Fibroblast of lung (primary cell): ENCODE data around the gene DYRK1A. TPM values are rescaled to one million over a fixed set of nuclear protein-coding genes. Genes with fewer than 3 reads are reported as not detected.

Source experiments
- DNase-seq, 2 donors: peaks; one replicate each; pipeline versions ENCODE4 v3.0.0 to v3.0.0-alpha.2; 2010; ENCODE audit warnings: low read depth in 2 of 2
- H2AFZ ChIP-seq: 2 replicates; pipeline ENCODE4 v1.5.1; 2012; ENCODE audit warnings: low read length, control low read depth, inconsistent platforms
- H3K27ac ChIP-seq: 2 replicates; pipeline ENCODE4 v1.5.1; 2011; ENCODE audit warnings: low read length, control low read depth; ENCODE audit not compliant: insufficient read depth
- H3K27me3 ChIP-seq: 2 replicates; pipeline ENCODE4 v1.5.1; 2011; ENCODE audit warnings: mild to moderate bottlenecking, low read length; ENCODE audit not compliant: control insufficient read depth, insufficient read depth
- H3K36me3 ChIP-seq: 2 replicates; pipeline ENCODE4 v1.5.1; 2011; ENCODE audit warnings: low read length; ENCODE audit not compliant: control insufficient read depth, insufficient read depth
- H3K4me1 ChIP-seq: 2 replicates; pipeline ENCODE4 v1.5.1; 2011; ENCODE audit warnings: low read length; ENCODE audit not compliant: control insufficient read depth, insufficient read depth; ENCODE audit errors: extremely low read depth
- H3K4me2 ChIP-seq: 2 replicates; pipeline ENCODE4 v1.5.1; 2011; ENCODE audit warnings: low read length, control low read depth; ENCODE audit not compliant: insufficient read depth; ENCODE audit errors: extremely low read depth
- H3K4me3 ChIP-seq, 4 experiments: fragments of 200-600 bp in 1 of 4; sonication (generic) in 1 of 4; replicated peaks in 1 of 4; 2 replicates each; pipeline ENCODE4 v1.5.1; 2011 to 2016; ENCODE audit warnings: low read length in 4 of 4, low read depth in 3 of 4, mild to moderate bottlenecking in 3 of 4, control low read depth in 2 of 4, inconsistent platforms in 1 of 4, mixed read lengths in 1 of 4; ENCODE audit not compliant: insufficient read depth in 1 of 4; ENCODE audit errors: control extremely low read depth in 1 of 4
- H3K79me2 ChIP-seq: 2 replicates; pipeline ENCODE4 v1.5.1; 2012; ENCODE audit warnings: mild to moderate bottlenecking, low read length, inconsistent platforms; ENCODE audit not compliant: control insufficient read depth, insufficient read depth
- H3K9ac ChIP-seq: 2 replicates; pipeline ENCODE4 v1.5.1; 2011; ENCODE audit warnings: mild to moderate bottlenecking, low read length, control low read depth; ENCODE audit not compliant: insufficient read depth
- H3K9me3 ChIP-seq: 2 replicates; pipeline ENCODE4 v1.5.1; 2012; ENCODE audit warnings: low read depth, low read length; ENCODE audit not compliant: control insufficient read depth, insufficient read depth
- H4K20me1 ChIP-seq: 2 replicates; pipeline ENCODE4 v1.5.1; 2011; ENCODE audit warnings: low read length; ENCODE audit not compliant: control insufficient read depth, insufficient read depth; ENCODE audit errors: extremely low read depth
- EZH2 ChIP-seq: IDR thresholded peaks from 2 replicates; pipeline ENCODE4 v1.5.1; 2012; ENCODE audit warnings: low read length, control low read depth, mild to moderate bottlenecking; ENCODE audit errors: missing control alignments
- polyA plus RNA-seq, 2 donors: library from polyadenylated mRNA; depleted of rRNA in 1 of 2; stranded (reverse) in 1 of 2; unstranded in 1 of 2; fragments of >200 nt; gene quantifications; 2 replicates each; pipeline ENCODE4 v1.2.1, GENCODE V29; 2011 to 2012; ENCODE audit warnings: missing spikeins in 1 of 2
- total RNA-seq: library from RNA; depleted of rRNA; stranded (reverse); fragments of >200 nt; gene quantifications from 2 replicates; pipeline ENCODE4 v1.2.1, GENCODE V29; 2014
- TF ChIP-seq, protein P1 (sequence below), 2 donors: IDR thresholded peaks in 1 of 2; conservative IDR thresholded peaks in 1 of 2; 1 replicate in 1 of 2; 2 replicates in 1 of 2; pipeline ENCODE4 v1.5.1; 2011 to 2012; ENCODE audit warnings: low read length in 2 of 2, control low read depth in 1 of 2, inconsistent platforms in 1 of 2, low read depth in 1 of 2, mild to moderate bottlenecking in 1 of 2

DYRK1A gene
- total and polyA plus RNA-seq, 2 donors (not counting 1 experiment from before 2014, with no cell fraction given) = 45.9 to 64.1 TPM

DNA sequence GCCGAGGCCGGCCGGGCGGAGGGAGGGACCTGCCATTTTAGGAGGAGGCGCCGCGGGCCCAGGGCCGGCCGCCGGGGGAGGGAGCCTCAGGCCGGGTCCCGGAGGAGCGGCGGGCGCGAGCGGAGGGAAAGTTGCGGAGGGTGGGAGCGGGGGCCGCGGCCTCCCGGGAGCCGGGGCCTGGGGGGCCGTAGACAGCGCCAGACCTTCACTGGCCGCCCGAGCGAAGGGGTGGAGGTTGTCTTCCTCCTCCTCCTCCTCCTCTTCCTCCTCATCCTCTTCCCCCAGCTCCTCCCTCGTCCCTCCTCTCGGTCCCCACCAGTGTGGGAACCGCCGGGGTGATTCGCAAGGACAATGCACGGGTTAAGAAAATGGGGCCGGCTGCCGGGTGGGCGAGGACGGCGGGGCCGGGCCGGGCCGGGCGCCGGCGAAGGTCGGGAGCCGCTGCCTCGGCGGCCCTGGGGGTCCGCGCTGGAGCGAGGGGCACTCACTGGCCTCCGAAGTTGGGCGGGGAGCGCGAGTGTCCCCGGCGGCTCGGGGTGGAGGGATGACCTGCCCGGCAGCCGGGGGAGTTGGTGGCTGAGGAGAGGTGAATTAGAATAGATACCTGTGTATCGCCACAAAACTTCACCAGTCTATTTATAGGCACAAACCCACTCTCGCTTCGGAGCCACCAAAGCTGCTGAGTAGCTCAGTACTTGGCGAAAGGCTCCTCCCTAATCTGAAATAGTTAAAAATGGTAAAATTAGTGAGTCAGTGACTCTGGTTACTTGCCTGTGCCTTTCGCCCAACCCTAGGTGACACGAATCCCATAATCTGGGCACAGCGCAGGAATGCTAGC lies 1.3 kb downstream of the DYRK1A start:
- Histone ChIP-seq H3K27me3 (no peaks in the 10 kb centered on the region), H3K4me3 (peak overlapping the region; percentile 62 to 92 (median 81)), H3K4me2 (peak overlapping the region; percentile 55), H2AFZ (no peak overlapping the region), H3K27ac (peak overlapping the region; percentile 82), H3K36me3 (no peaks in the 10 kb centered on the region), H3K9ac (peak overlapping the region; percentile 97), H4K20me1 (no peaks in the 10 kb centered on the region), H3K9me3 (no peaks in the 10 kb centered on the region), H3K4me1 (no peaks in the 10 kb centered on the region), H3K79me2 (peaks cover 60% of the 10 kb centered on the region)
- TF ChIP-seq, protein P1, sequence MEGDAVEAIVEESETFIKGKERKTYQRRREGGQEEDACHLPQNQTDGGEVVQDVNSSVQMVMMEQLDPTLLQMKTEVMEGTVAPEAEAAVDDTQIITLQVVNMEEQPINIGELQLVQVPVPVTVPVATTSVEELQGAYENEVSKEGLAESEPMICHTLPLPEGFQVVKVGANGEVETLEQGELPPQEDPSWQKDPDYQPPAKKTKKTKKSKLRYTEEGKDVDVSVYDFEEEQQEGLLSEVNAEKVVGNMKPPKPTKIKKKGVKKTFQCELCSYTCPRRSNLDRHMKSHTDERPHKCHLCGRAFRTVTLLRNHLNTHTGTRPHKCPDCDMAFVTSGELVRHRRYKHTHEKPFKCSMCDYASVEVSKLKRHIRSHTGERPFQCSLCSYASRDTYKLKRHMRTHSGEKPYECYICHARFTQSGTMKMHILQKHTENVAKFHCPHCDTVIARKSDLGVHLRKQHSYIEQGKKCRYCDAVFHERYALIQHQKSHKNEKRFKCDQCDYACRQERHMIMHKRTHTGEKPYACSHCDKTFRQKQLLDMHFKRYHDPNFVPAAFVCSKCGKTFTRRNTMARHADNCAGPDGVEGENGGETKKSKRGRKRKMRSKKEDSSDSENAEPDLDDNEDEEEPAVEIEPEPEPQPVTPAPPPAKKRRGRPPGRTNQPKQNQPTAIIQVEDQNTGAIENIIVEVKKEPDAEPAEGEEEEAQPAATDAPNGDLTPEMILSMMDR (conservative IDR thresholded peaks at IDR 0.05 in 1 of 2, IDR thresholded peaks at IDR 0.05 in 1 of 2; ENCODE audit: low read depth in 1 of 2, low read length in 2 of 2) = no peak
- TF ChIP-seq EZH2 = no peak
- DNase-seq = peak; percentile 37 to 55

DNA sequence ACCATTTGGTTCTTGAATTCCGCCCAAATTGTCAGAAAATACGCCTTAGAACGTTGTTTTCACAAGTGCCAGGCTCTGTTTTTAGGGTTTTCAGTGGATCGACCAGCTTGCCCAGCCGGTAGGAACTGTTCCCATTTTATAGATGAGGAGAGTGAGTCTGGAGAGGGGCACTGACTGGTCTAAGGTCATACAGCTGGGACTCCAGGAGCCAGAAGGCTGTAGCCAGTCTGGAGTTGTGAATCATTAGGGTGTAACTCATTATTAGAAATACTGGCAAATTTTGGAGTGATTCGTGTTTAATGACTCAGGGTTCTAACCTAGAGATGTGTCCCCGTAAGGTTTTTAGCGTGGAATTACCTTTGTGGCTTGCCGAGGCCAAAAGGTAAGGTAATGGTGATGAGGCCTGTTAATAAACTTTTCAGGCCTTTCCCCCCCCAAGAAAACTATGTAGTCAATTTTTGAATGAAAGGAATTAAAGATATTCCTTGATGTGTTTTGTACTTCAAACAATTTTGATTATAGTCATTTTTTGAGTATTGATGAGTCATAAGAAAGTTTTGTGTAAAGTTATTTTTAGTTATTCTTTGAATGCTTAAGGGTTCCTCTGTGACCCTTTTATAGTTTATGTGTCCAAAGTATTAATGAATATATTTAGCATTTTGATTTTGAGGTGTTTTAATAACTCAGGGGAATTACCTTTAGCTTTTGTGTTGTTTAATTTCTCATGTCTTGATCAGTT lies 2.1 kb downstream of the DYRK1A start:
- H3K4me2 ChIP-seq = peak overlapping the region; percentile 55
- H3K9me3 ChIP-seq = no peaks in the 10 kb centered on the region
- H2AFZ ChIP-seq = no peak overlapping the region
- peak overlapping the region; percentile 97 for H3K9ac ChIP-seq
- H3K27me3 ChIP-seq = no peaks in the 10 kb centered on the region
- H3K4me1 ChIP-seq = no peaks in the 10 kb centered on the region
- TF ChIP-seq, protein P1 (conservative IDR thresholded peaks at IDR 0.05 in 1 of 2, IDR thresholded peaks at IDR 0.05 in 1 of 2; ENCODE audit: low read depth in 1 of 2, low read length in 2 of 2) = no peak
- no peak for TF ChIP-seq EZH2
- DNase-seq = peak; percentile 36 to 53
- H3K79me2 ChIP-seq = peaks cover 68% of the 10 kb centered on the region
- H3K36me3 ChIP-seq = no peaks in the 10 kb centered on the region
- peak overlapping the region; percentile 62 to 92 (median 81) for H3K4me3 ChIP-seq
- H4K20me1 ChIP-seq = peaks cover 2% of the 10 kb centered on the region
- peak overlapping the region; percentile 82 for H3K27ac ChIP-seq

DNA sequence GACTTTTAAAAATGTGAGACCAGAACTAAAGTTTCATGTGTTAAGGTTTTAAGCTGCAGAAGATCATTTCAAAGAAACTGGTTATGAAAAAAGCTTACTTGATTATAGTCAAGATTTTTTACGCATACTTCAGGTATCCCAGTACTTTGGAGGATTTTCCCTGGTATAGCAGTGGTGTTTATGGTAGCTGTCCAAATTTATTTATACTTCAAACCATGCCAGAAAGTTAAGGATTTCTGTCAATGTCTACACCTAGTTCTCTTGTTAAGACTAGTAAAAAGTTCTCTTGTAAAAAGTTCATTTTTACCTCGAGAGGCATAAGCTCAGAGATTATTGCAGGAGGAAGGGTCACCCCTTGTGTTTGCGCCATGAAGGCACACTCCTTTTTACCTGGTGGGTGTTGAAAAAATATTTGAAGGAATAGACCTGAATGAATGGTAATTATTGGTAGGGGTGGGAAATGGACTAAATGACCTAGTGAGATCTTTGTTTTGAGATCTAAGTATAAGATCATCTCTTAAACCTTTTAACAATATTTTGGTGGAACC lies 2.8 kb downstream of the DYRK1A start:
- Histone ChIP-seq H3K9me3 (no peaks in the 10 kb centered on the region), H3K36me3 (no peaks in the 10 kb centered on the region), H3K4me1 (no peaks in the 10 kb centered on the region), H3K79me2 (peaks cover 74% of the 10 kb centered on the region), H3K27ac (peak overlapping the region; percentile 82), H3K4me2 (peak overlapping the region; percentile 55), H3K27me3 (no peaks in the 10 kb centered on the region), H3K4me3 (peak overlapping the region; percentile 3 to 92 (median 81)), H2AFZ (no peak overlapping the region), H4K20me1 (peaks cover 2% of the 10 kb centered on the region), H3K9ac (no peak overlapping the region)
- no peak for DNase-seq
- TF ChIP-seq EZH2 = no peak
- TF ChIP-seq, protein P1 (conservative IDR thresholded peaks at IDR 0.05 in 1 of 2, IDR thresholded peaks at IDR 0.05 in 1 of 2; ENCODE audit: low read depth in 1 of 2, low read length in 2 of 2) = no peak
